Astrocyte of the cerebellum (primary cell): ENCODE measurements around the gene TBC1D22A.

ENCODE experiments used
- DNase-seq: peaks from one replicate; pipeline ENCODE4 v3.0.0-alpha.2; 2011; ENCODE audit warnings: low read depth
- H3K4me3 ChIP-seq: 2 replicates; pipeline ENCODE4 v1.5.1; 2011; ENCODE audit warnings: mild to moderate bottlenecking, low read depth, low read length, moderate library complexity
- in situ Hi-C: cut with HindIII; loops from 2 replicates; pipeline ENCODE4 v1.10.0; 2017; ENCODE audit warnings: low sequenced_read_pairs
- TF ChIP-seq, protein P1 (sequence below): IDR thresholded peaks from 2 replicates; pipeline ENCODE4 v1.5.1; 2012; ENCODE audit warnings: low read length, low read depth, moderate library complexity, mild to moderate bottlenecking; ENCODE audit errors: missing control alignments

The TBC1D22A gene

DNA sequence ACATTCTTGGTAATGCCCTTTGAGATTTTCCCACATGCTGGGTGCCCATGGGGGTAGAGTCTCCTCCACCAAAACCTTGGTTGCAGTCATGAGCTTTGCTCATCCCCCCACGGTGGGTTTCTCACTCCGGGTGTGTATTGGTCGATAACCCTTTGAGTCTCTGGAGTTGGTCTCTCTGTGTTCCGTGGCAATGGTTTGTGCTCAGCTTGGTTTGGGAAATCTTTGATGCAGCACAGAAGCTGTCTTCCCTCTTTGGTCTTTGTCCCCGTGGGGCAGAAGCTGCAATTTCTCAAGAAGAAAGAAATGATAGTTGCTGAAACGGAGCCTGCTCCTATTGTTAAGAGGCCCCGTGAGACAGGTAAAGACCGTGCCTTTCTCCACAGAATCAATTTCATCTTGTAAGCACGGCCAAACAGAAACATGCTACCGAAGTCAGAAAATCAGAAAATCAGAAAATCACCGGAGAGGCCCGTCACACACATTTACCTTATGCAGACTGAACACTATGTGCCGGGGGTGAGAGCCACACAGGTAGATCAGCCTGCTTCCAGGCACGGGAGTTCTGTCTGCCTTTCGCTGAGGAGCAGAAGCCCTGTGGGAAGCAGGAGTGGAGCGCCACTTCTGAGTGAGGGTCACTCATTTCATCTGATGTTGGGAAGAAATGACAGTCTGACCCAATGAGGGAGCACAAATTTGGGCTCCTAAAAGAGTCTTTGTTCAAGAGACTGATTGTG is 186.1 kb downstream of the TBC1D22A start:
- no peak for DNase-seq

DNA sequence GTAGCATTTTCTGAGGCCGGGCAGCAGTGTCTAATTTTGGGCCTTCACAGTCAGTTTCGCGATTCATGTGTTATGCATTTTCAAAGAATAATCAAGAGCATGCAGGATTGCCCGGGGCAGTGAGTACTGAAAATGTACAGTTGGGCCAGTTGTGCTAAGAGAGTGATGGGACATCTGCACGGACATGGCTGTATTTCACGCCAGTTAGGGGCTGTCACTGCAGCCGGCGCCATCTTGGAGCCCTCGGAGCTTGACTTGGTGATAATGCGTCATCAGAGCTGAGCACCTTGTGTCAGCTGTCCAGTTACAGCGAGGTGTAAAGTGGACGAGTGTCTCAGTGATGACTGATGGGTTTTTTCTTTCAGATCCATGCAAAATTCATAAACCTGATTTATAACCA is 188.9 kb downstream of the TBC1D22A start:
- DNase-seq = no peak
- in situ Hi-C loops = no loop called here
- no peak overlapping the region for H3K4me3 ChIP-seq
- TF ChIP-seq, protein P1, sequence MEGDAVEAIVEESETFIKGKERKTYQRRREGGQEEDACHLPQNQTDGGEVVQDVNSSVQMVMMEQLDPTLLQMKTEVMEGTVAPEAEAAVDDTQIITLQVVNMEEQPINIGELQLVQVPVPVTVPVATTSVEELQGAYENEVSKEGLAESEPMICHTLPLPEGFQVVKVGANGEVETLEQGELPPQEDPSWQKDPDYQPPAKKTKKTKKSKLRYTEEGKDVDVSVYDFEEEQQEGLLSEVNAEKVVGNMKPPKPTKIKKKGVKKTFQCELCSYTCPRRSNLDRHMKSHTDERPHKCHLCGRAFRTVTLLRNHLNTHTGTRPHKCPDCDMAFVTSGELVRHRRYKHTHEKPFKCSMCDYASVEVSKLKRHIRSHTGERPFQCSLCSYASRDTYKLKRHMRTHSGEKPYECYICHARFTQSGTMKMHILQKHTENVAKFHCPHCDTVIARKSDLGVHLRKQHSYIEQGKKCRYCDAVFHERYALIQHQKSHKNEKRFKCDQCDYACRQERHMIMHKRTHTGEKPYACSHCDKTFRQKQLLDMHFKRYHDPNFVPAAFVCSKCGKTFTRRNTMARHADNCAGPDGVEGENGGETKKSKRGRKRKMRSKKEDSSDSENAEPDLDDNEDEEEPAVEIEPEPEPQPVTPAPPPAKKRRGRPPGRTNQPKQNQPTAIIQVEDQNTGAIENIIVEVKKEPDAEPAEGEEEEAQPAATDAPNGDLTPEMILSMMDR = no peak

More for the DNA sequence above, 186.1 kb downstream of the TBC1D22A start:
- in situ Hi-C loops = no loop called here
- TF ChIP-seq, protein P1 = no peak
- H3K4me3 ChIP-seq = no peak overlapping the region

DNA sequence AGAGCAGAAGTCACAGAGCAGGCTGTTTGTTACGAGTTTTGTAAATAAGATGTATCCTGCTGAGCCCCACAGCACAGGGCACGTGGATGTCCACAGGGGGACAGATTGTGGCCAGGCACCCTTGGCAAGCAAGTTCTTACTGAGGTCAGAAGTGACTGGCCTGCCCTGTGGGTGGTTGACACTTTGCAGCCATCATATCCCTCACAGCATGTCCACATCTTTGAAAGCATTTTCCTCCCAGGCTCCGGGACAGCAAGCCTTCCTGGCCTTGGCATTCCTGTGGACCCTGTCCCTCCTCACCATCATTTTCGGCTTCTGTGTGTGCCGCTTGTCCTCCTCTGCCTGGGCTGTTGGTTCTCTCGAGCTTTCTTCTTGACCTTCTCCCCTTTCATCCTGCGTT is 189.5 kb downstream of the TBC1D22A start:
- in situ Hi-C loops = no loop called here
- H3K4me3 ChIP-seq = no peak overlapping the region
- TF ChIP-seq, protein P1 = no peak
- DNase-seq = no peak

DNA sequence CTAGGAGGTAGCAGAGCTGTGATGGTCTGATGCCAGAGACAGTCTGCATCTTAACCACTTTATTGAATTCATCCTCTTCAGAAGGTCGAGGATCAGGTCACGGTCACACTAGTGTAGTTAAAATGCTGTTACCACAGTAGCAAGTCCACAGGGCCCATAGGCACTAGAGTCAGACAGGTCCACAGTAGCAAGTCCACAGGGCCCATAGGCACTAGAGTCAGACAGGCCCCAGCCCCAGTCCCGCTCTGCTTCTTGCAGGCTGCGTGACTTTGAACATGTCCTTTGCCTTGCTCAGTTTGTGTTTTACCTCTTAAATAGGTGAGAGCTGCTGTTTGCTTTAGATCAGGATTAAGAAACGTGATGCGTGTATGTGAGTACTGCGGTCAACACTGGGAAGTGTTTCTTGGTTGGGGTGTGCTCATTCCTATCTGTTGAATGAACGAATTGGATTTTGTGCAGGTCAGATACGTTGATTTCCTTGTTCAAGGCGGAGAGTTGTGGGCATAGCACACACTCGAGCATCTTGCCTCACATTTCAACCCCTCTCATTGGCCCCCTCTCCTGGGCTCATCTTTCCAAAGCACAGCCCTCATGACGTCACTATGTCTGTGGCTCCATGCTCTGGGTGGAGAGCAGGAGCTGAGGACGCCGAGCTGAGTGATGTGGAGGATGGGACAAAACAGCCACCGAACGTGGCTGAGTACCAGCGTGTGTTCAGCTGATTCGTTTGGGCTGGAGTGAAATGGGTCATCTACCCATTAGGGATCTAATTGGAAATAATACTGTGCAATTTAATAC is 191.7 kb downstream of the TBC1D22A start:
- no peak overlapping the region for H3K4me3 ChIP-seq
- TF ChIP-seq, protein P1 = no peak
- in situ Hi-C loops = no loop called here
- no peak for DNase-seq

DNA sequence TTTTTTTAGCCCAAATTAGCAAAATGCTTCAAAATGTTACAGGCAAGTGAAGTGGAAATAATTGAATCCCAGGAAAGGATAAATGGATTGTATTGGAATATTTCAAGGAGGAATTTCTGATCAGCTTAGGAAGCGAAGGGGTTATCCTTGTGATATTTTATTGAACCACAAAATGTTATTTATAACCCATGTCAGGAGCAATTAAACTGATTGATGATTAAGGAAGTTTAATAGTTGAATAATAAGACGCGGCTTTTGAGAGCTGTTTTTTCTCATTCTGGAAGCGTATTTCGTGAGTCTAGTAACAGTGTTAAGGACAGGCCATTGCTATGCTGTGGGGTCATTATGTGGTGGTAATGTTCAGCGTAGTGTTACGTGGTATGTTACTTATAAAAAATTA is 192.3 kb downstream of the TBC1D22A start:
- no peak overlapping the region for H3K4me3 ChIP-seq
- no peak for DNase-seq
- TF ChIP-seq, protein P1 = no peak
- in situ Hi-C loops = no loop called here

DNA sequence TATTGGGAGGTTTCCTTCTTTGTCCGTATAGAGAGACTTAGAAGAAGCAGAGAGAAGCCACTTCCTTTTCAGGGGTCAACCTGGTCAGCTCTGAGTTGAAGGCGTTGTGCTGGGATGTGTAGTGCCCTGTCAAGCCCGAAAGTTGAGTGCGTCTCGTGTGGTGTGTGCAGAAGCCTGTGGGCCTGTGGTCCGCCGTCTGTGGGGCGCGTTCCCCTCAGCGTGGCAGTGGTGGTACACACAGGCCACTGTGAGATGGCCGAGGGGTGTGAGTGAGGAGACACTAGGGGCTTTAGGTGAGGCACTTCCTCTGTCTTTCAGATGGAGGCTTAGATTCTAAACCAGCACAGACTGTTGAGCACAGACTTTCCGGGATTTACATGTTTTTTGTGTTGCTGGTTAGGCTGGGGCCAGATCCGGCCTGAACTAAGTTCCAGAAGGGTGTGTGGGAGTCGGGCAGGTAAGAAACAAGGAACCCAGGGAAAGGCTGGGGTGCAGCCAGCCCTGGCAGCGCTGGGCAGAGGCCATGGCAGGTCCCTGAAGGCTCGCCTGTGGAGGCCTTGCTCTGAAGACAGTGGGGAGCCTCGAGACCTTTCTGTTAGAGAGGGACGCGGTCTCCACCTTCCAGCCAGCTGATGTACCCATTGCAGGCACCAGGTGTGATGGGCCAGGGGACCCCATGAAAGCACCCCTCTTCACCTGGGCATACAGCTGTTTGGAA is 194.2 kb downstream of the TBC1D22A start:
- in situ Hi-C loops = no loop called here
- no peak overlapping the region for H3K4me3 ChIP-seq
- no peak for DNase-seq
- TF ChIP-seq, protein P1 = no peak
